Inferior parietal cortex (tissue), 1 donor: ENCODE results near the gene NEGR1.
A peak's percentile ranks its signal among the peaks of the same experiment; 100 is the strongest.

Experiments
- DNase-seq: peaks from one replicate; pipeline ENCODE4 v3.0.0-alpha.2; 2016; ENCODE audit errors: extremely low spot score

NEGR1 gene

DNA sequence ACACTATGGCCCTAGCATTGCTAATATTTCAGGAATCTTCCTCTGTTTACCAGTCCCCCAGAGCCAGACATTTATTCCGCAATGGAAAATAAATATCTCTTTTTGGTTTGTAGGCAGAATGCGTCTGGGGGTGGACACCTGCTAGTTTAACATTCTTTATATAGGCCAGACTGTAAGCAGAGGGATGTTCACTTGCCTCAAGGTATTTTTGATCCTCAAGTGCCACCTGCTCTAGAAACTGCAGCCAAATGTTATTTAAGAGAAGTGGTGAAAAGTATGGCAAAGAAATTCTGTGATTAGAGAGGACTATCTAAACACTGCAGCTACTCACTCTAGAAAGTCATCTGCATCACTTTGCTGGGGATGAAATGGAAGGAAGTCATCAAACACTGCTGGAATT is 164.7 kb downstream of the NEGR1 start:
- DNase-seq = no peak

DNA sequence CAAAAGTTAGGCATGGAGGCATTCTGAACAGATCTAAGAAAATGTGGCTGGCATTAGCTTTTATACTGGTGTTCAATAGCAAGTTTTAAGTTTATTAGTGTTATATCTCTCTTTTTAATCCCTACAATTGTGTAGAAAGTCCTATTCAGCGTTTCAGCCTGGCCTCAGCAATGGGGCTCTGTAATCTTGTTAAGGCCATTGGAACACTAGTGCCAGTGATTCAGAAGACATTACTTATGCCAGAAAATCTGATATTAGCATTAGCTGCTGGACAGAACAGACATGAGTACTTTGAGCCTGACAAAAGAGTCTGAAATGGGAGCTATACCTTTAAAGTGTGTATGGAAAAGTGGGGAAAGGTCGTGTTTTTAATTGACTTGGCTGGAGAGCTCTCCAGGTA is 167.0 kb downstream of the NEGR1 start:
- DNase-seq = no peak

DNA sequence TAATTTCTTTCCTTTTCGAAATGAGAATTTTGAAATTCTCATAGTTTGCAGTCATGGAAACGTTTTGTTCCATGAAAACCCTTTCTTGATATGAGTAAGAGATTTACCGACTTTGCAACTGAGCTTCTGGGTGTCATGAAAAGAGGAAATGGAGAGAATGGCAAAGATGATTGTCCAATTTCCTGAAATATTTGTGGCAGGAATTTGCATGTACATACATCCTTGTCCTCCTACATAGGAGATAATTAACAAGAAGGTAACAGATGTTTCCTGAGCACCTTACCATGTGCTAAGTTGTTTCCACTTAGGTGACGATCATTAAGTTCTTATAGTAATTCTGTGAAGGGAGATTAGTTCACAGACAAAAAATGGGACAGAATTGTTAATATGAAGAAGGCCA is 170.7 kb downstream of the NEGR1 start:
- DNase-seq = no peak

DNA sequence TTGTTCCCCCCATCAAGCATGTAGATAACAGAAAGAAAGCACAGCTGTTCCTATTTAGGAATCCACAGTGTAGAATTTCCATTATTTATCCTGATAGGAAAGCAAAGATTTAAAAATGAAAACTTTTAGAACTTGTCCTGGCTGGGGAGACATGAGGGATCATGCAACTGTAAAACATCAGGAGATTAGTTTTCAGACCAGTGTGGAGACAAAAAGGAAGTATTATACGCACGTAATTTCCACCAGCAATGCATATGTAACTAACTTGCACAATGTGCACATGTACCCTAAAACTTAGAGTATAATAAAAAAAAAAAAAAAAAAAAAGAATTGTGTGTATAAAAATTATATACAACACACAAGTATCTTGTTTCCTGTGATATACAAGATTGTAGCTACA is 172.4 kb downstream of the NEGR1 start:
- no peak for DNase-seq

- no peak for DNase-seq
Measured at GRCh38 chr1:72105201-72105600, 177.1 kb downstream of the NEGR1 start.

DNA sequence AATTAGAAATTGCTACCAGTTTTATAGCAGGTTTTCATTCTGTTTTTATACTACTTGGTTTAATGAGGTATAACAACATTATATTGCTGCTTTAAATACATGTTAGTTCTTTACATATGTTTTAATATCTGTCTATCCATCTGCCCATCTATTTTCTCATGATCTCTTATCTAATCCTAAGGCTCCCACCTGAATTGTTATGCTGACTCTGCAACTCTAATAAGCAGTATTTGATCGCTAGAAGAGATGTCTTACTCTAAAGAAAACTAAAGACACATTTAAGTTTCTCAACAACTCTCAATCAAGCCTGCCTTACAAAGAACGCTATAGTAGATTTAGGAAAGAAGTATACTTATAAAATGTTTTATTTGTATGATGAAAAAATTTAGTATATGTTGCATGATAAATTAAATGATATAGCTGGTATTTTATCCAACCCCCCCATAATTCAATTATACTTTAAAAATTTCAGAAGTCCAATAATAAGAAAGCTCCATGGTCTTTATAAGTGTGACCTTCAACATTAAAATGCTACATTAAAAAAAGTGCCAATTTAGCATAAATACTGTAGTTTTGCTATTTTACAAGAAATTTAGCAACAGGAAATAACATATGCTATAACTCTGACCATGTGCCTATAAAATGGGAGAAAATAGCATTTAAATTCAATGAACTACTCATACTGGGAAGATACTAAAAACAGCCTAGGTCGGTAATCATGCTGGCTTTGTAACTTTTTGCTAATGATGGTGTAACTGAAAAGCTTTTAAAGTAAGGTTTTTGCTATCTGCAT is 180.3 kb downstream of the NEGR1 start:
- DNase-seq = no peak

DNA sequence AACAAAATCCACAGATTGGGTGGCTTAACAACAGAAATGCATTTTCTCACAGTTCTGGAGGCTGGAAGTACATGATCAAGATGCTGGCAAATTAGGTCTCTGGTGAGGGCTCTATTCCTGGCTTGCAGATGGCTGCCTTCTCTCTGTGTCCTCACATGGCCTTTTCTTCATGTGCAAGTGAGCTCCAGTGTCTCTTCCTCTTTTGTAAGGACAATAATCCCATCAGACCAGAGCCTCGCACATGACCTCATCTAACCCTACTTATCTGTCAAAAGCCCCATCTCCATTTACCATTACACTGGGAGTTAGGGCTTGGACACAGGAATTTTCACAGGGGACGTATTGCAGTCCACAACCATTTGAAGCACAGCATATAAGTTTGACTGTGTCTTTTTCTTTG is 181.6 kb downstream of the NEGR1 start:
- no peak for DNase-seq

GRCh38 chr1:72097851-72098570 is 184.3 kb downstream of the NEGR1 start:
- DNase-seq = no peak

DNA sequence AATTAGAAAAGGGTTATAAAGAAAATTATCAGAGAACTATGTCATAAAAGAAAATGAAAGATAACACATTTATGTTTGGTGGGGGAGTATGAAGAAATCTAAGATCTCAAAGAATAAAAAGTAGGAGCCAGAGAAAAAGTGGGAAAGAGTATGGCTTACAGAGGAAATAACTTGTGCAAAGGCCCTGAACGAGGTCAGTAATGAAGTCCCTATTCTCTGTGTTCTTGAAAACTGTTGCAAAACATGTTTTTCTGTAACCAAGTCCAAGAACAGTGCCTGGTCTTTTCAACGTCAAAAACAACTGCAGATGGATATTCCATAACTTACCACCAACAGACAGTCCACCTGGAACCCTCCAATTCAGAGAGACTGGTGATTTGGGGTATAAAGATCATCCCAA is 188.1 kb downstream of the NEGR1 start:
- no peak for DNase-seq

DNA sequence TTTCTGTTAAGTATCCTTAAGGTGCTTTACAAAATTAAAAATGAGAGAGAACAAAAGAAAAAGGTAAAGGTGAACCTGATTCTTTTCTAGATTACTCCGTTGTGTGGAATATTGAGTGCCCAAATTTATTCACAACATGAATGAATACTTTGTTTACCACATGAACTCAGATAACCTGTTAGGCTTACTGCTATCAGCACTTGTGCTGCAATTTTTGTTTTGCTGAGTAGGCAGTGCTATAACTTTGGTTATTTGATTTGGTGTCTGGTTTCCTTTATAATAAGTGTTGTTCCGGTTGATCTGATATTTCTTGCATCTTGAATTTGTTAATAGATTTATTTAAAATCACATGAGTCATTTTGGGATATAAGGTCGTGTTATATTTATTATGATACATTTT is 195.9 kb downstream of the NEGR1 start:
- DNase-seq = no peak

GRCh38 chr1:72075425-72075824 is 206.9 kb downstream of the NEGR1 start:
- no peak for DNase-seq

GRCh38 chr1:72066431-72066830 is 215.9 kb downstream of the NEGR1 start:
- DNase-seq = no peak

DNA sequence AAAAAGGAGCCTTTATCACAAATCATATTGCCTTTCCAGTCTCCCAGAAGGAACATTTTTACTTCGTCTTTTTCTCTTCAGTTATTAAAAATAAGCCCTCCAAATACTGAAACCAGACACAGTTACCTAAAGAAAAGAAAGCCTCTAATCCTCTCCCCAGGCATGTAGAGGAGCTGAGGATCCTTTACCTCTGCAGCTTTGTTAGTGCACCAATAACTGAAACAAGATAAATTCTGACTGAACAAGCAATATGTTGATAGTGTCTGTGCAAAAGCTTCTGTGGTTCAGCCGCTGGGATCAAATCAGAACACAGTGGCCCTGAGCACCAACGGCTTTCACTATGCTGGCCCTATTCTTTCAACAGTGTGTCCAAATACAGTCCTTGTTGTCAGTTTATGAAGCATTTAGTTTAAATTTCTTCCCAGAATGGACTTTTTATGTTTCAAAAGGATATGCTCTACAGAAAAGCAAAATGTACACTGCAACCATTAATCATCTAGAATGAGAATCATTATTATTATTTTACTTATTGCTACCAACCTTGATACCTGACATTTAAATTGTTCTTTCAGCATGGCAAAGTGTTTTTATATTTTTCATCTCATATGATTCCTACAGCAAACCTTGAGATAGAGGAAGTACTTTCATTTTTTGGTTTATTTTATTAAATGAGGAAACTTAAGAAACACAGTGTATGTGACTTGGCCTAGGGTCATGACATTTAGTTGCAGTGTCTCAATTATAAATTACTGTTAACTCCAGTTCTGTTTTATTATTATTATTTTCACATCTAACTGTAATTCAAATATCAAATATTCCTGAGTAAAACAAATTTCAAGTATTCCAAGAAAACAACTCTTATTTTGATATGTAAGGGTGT is 217.9 kb downstream of the NEGR1 start:
- DNase-seq = no peak

- DNase-seq = no peak
Measured at GRCh38 chr1:72063364-72064044, 218.8 kb downstream of the NEGR1 start.

- no peak for DNase-seq
Measured at GRCh38 chr1:72062584-72062983, 219.8 kb downstream of the NEGR1 start.

DNA sequence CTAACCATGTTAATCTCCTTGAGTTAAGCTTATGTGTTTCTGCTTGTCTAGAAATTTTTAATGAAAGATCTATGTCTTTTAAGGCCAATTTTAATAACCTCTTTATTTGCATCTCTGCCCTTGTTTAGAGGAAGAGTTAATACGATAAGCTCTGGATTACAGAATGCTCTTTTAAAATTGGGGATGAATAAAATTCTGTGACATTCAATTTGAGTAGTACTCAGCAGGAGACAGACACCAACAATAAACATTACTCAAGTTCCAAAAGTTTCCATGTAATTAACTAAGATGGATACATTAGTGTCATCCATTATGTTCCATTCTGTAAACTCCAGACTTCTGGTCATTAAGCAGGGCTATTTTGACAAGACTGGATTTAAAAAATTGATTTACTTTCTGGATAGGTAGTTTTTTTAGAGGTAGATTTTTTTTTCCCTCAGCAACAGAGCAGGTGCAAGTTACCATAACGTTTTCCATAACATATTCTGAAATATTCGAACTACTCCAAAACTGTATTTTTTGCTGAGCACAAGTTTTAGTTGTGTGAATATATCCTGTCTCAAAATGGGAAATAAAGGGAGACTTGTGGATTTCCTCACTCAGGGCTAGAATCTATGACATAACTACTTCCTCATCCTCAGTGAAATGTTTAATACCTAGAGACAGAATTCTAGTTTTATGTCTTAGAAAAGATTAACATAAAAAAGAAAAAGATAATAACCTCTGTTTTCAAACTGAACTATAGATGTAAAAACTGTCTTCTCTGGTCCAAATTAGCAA is 221.7 kb downstream of the NEGR1 start:
- DNase-seq = no peak

GRCh38 chr1:72056516-72056915 is 225.8 kb downstream of the NEGR1 start:
- no peak for DNase-seq

DNA sequence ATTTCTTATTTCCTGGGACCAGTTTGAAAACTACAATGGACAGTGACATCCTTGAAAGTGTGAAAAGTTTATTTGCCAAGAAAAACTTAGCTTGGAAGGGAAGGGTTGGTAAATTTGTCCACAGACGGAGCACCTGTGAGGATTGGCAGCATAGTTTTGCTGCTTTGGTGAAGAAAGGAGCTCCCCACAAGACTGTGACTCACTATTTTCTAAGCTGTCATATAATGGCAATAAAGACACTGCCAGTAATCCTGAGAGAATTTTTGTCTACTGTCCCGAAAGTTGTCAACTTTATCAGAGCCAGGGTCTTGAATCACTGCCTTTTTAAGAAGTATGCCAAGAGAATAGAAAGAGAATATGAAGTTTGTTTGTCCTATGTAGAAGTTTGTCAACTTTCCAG is 230.8 kb downstream of the NEGR1 start:
- DNase-seq = no peak

GRCh38 chr1:72050551-72050950 is 231.8 kb downstream of the NEGR1 start:
- DNase-seq = no peak

GRCh38 chr1:72037745-72038343 is 244.5 kb downstream of the NEGR1 start:
- peak; percentile 68 for DNase-seq

DNA sequence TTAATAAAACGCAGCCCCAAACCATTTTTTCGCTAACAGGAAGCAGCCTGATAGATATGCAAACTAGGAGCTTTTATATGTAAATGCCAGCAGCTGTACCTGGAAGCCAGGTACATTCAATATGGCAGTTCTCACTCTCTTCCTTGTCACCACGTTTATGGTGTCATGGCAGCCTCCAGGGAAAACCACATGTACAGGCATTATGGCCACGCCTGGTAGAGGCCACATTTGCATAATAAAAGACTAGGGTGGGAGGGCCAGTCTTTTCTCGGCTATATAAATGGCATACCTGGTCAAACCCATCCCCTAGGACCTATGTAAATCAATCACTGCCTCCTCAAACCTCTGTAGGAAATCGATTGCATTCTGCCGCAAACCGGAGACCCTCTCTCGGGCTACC is 247.5 kb downstream of the NEGR1 start:
- DNase-seq = no peak
